Immature natural killer cell (primary cell): Measurements from ENCODE around the gene PERCC1. TPM values are rescaled to one million over a fixed set of nuclear protein-coding genes. Genes with fewer than 3 reads are reported as not detected.
A peak's percentile ranks its signal among the peaks of the same experiment; 100 is the strongest.

Source experiments
- DNase-seq, 3 donors: peaks; one replicate each; pipeline ENCODE4 v3.0.0; 2022; ENCODE audit warnings: mixed read lengths in 1 of 3
- H3K27ac Mint-ChIP-seq, 6 donors: one replicate each; pipeline ENCODE4 v1.8.0; 2020; ENCODE audit warnings: mixed read lengths in 6 of 6, mild to moderate bottlenecking in 5 of 6, inconsistent platforms in 4 of 6, moderate library complexity in 3 of 6
- H3K27me3 Mint-ChIP-seq, 3 donors: one replicate each; pipeline ENCODE4 v1.8.0; 2020 to 2021; ENCODE audit warnings: low read depth in 3 of 3, mild to moderate bottlenecking in 3 of 3, mixed read lengths in 3 of 3, moderate library complexity in 3 of 3, inconsistent platforms in 1 of 3
- H3K36me3 Mint-ChIP-seq, 3 donors: one replicate each; pipeline ENCODE4 v1.8.0; 2020; ENCODE audit warnings: mixed read lengths in 3 of 3, inconsistent platforms in 2 of 3, mild to moderate bottlenecking in 2 of 3
- H3K4me1 Mint-ChIP-seq, 2 donors: one replicate each; pipeline ENCODE4 v1.8.0; 2020; ENCODE audit warnings: inconsistent platforms in 2 of 2, mild to moderate bottlenecking in 2 of 2, mixed read lengths in 2 of 2, moderate library complexity in 1 of 2
- H3K4me3 Mint-ChIP-seq, 5 donors: one replicate each; pipeline ENCODE4 v1.8.0; 2020; ENCODE audit warnings: mild to moderate bottlenecking in 5 of 5, mixed read lengths in 5 of 5, inconsistent platforms in 3 of 5, moderate library complexity in 3 of 5
- H3K9me3 Mint-ChIP-seq, 6 donors: one replicate each; pipeline ENCODE4 v1.8.0; 2020; ENCODE audit warnings: mild to moderate bottlenecking in 6 of 6, mixed read lengths in 6 of 6, inconsistent platforms in 4 of 6, moderate library complexity in 3 of 6
- polyA plus RNA-seq, 3 donors: library from polyadenylated mRNA; unstranded; fragments of 300-500 nt; fragmentation: Illumina TruSeq; gene quantifications; one replicate each; pipeline ENCODE4 v1.2.3, GENCODE V29; 2021

PERCC1 gene
- not detected for polyA plus RNA-seq

GRCh38 chr16:1430759-1431496 is at the start of gene PERCC1:
Gene PERCC1 (plus strand): TSS chr16:1431078. CDS start chr16:1432594, 1,516 bp downstream.
- Mint-ChIP-seq H3K9me3 (no peaks in the 10 kb centered on the region), H3K27me3 (peaks cover 0 to 2% (median 0%) of the 10 kb centered on the region in 3 donors), H3K4me3 (peak within 1 kb of the TSS in 3 of 5 donors; percentile 44 to 76 (median 60)), H3K36me3 (no peaks in the 10 kb centered on the region), H3K4me1 (peaks cover 0 to 2% of the 10 kb centered on the region in 2 donors), H3K27ac (peak within 1 kb of the TSS in 1 of 6 donors; percentile 34)
- DNase-seq = no peak

GRCh38 chr16:1381612-1382406 is 49.1 kb upstream of the PERCC1 start:
- peaks cover 0 to 2% (median 0%) of the 10 kb centered on the region in 6 donors for H3K9me3 Mint-ChIP-seq
- H3K4me3 Mint-ChIP-seq = no peak overlapping the region
- DNase-seq = no peak
- H3K27ac Mint-ChIP-seq = no peak overlapping the region
- no peaks in the 10 kb centered on the region for H3K36me3 Mint-ChIP-seq
- peaks cover 15 to 19% of the 10 kb centered on the region in 2 donors for H3K4me1 Mint-ChIP-seq
- peaks cover 2 to 8% (median 6%) of the 10 kb centered on the region in 3 donors for H3K27me3 Mint-ChIP-seq

DNA sequence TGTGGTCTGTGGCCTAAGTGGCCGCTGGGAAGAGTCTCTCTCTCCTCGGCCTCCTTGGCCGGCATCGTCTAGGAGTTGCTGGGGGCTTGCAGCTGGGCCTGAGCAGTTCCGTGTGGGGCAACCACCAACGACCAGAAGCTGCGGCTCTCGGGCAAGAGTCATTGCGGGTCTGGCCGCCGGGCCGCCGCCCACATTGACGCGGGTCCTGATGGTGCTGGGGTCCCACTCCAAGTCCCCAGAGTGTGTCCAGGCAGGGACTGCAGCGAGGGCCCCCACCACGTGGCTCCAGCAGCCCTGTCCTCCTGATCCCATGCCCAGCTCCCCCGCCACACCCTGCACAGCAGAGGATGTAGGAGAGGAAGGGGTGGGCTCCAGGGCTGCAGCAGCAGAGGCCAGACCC is 47.3 kb upstream of the PERCC1 start:
- H3K27me3 Mint-ChIP-seq = peaks cover 2 to 9% (median 5%) of the 10 kb centered on the region in 3 donors
- DNase-seq = no peak
- H3K36me3 Mint-ChIP-seq = no peaks in the 10 kb centered on the region

GRCh38 chr16:1385232-1385631 is 45.6 kb upstream of the PERCC1 start:
- H3K27ac Mint-ChIP-seq = no peak overlapping the region
- no peak for DNase-seq
- peaks cover 1 to 2% of the 10 kb centered on the region in 2 donors for H3K4me1 Mint-ChIP-seq
- peaks cover 0 to 2% (median 0%) of the 10 kb centered on the region in 3 donors for H3K36me3 Mint-ChIP-seq
- no peak overlapping the region for H3K4me3 Mint-ChIP-seq
- peaks cover 0 to 4% (median under 1%) of the 10 kb centered on the region in 3 donors for H3K27me3 Mint-ChIP-seq
- H3K9me3 Mint-ChIP-seq = no peaks in the 10 kb centered on the region

More for the DNA sequence above, 47.3 kb upstream of the PERCC1 start:
- Mint-ChIP-seq H3K27ac (no peak overlapping the region), H3K4me1 (peaks cover 10 to 11% of the 10 kb centered on the region in 2 donors), H3K4me3 (no peak overlapping the region), H3K9me3 (peaks cover 0 to 2% (median 0%) of the 10 kb centered on the region in 6 donors)

DNA sequence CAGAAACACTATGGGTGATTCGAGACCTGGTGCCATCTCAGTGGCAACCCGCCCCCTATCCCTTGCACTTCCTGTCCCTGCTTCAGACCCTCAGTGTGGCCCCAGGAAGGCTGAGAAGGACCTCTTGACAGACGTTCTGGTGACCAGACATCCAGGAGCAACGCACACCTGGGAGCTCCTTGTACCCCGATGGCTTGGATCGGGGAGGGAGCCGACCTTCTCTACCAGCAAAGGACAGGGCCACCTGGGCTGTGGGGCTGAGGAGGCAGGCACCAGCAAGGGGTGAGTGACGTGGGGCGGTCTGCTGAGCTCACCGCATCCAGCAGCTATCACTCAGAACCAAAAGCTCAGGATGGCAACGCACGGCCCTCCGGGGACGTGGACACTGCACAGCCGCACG is 43.5 kb upstream of the PERCC1 start:
- DNase-seq = no peak
- no peak overlapping the region for H3K27ac Mint-ChIP-seq
- H3K36me3 Mint-ChIP-seq = peaks cover 0 to 5% (median 3%) of the 10 kb centered on the region in 3 donors
- H3K27me3 Mint-ChIP-seq = peaks cover 0 to 6% (median under 1%) of the 10 kb centered on the region in 3 donors
- no peaks in the 10 kb centered on the region for H3K9me3 Mint-ChIP-seq
- H3K4me1 Mint-ChIP-seq = no peaks in the 10 kb centered on the region
- no peak overlapping the region for H3K4me3 Mint-ChIP-seq

DNA sequence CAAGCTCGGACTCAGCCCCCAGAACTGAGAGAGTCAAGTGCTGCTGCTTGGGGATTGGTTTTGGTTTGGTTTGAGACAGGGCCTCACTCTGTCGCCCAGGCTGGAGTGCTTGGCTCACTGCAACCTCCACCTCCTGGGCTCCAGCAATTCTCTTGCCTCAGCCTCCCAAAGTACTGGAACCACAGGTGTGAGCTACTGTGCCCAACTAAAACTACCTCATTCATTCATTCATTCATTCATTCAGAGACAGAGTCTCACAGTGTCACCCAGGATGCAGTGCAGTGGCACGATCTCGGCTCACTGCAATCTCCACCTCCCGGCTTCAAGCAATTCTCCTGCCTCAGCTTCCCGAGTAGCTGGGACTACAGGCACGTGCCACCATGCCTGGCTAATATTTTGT is 41.1 kb upstream of the PERCC1 start:
- Mint-ChIP-seq H3K27ac (no peak overlapping the region), H3K27me3 (peaks cover 0 to 6% (median 3%) of the 10 kb centered on the region in 3 donors), H3K36me3 (peaks cover 0 to 11% (median 3%) of the 10 kb centered on the region in 3 donors), H3K4me3 (no peak overlapping the region), H3K9me3 (no peaks in the 10 kb centered on the region), H3K4me1 (no peaks in the 10 kb centered on the region)
- DNase-seq = no peak

- Mint-ChIP-seq H3K36me3 (peaks cover 0 to 11% (median 3%) of the 10 kb centered on the region in 3 donors), H3K4me1 (no peaks in the 10 kb centered on the region), H3K9me3 (no peaks in the 10 kb centered on the region), H3K4me3 (no peak overlapping the region), H3K27ac (no peak overlapping the region), H3K27me3 (peaks cover 0 to 6% (median 3%) of the 10 kb centered on the region in 3 donors)
- DNase-seq = no peak
Measured at GRCh38 chr16:1390239-1390779, 40.6 kb upstream of the PERCC1 start.

DNA sequence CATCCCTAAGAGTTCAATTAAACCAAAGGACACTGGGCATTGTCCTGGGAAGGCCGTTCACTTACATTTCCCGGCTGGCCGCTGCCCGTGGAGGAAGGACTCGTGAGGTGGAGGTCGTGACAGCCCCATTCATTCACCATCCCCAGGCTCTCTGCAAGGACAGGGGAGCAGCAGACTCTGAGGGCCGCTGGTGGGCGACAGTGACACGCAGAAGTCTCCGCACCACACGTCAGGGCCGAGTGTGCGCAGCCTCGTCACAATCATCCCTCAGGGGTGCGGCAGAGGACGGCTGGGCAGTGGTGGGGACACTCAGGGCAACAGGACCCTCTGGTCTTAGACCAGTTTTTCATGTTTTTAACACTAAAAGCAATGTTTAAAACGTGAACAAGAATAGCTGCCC is 38.1 kb upstream of the PERCC1 start:
- H3K4me3 Mint-ChIP-seq = no peak overlapping the region
- peaks cover 0 to 8% (median 3%) of the 10 kb centered on the region in 3 donors for H3K27me3 Mint-ChIP-seq
- H3K27ac Mint-ChIP-seq = peak overlapping the region in 2 of 6 donors; percentile 7 to 22
- no peaks in the 10 kb centered on the region for H3K9me3 Mint-ChIP-seq
- no peaks in the 10 kb centered on the region for H3K4me1 Mint-ChIP-seq
- H3K36me3 Mint-ChIP-seq = peaks cover 0 to 14% (median 3%) of the 10 kb centered on the region in 3 donors
- DNase-seq = no peak

DNA sequence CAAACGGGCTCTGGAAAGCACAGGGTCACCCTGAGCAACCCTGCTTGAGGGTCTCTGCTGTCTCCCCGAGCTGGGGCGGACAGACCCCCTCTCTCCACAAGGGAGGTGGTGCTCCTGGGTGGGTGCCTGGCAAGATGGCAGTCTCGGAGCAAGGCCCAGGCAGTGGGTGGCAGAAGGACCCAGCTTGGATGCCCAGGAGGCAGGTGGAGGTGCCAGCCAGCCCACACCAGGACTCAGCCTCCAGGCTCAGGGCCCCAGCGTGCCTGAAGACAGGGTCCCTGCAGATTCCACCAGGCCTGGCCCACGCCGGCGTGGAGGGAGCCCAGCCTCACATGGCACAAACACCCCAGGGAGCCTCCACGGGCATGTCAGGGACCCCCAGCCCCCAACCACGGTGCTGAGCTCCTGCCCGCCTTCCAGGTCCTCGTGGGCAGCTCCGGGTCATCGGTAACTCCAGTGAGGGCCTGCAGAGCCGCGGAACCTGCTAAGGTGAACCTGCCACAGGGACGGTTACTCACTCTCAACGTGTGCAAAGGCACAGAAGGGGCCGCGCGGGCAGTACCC is 37.2 kb upstream of the PERCC1 start:
- Mint-ChIP-seq H3K27me3 (peaks cover 3 to 10% (median 6%) of the 10 kb centered on the region in 3 donors), H3K4me1 (no peaks in the 10 kb centered on the region), H3K27ac (no peak overlapping the region), H3K4me3 (no peak overlapping the region), H3K9me3 (no peaks in the 10 kb centered on the region), H3K36me3 (peaks cover 0 to 19% (median 3%) of the 10 kb centered on the region in 3 donors)
- no peak for DNase-seq

GRCh38 chr16:1394367-1394951 is 36.4 kb upstream of the PERCC1 start:
- no peak for DNase-seq
- Mint-ChIP-seq H3K4me3 (no peak overlapping the region), H3K27ac (no peak overlapping the region), H3K27me3 (peaks cover 4 to 10% (median 8%) of the 10 kb centered on the region in 3 donors), H3K36me3 (peaks cover 0 to 19% (median 3%) of the 10 kb centered on the region in 3 donors), H3K9me3 (no peaks in the 10 kb centered on the region), H3K4me1 (no peaks in the 10 kb centered on the region)

GRCh38 chr16:1395444-1396031 is 35.3 kb upstream of the PERCC1 start:
- H3K4me3 Mint-ChIP-seq = no peak overlapping the region
- H3K27ac Mint-ChIP-seq = no peak overlapping the region
- peaks cover 8 to 10% (median 8%) of the 10 kb centered on the region in 3 donors for H3K27me3 Mint-ChIP-seq
- no peaks in the 10 kb centered on the region for H3K4me1 Mint-ChIP-seq
- H3K36me3 Mint-ChIP-seq = peaks cover 0 to 14% (median 0%) of the 10 kb centered on the region in 3 donors
- DNase-seq = no peak
- H3K9me3 Mint-ChIP-seq = no peaks in the 10 kb centered on the region

GRCh38 chr16:1397779-1398178 is 33.1 kb upstream of the PERCC1 start:
- Mint-ChIP-seq H3K9me3 (no peaks in the 10 kb centered on the region), H3K36me3 (peaks cover 0 to 14% (median 5%) of the 10 kb centered on the region in 3 donors), H3K27ac (no peak overlapping the region), H3K4me3 (no peak overlapping the region), H3K4me1 (peaks cover 0 to 3% of the 10 kb centered on the region in 2 donors), H3K27me3 (peaks cover 6 to 11% (median 7%) of the 10 kb centered on the region in 3 donors)
- DNase-seq = no peak

DNA sequence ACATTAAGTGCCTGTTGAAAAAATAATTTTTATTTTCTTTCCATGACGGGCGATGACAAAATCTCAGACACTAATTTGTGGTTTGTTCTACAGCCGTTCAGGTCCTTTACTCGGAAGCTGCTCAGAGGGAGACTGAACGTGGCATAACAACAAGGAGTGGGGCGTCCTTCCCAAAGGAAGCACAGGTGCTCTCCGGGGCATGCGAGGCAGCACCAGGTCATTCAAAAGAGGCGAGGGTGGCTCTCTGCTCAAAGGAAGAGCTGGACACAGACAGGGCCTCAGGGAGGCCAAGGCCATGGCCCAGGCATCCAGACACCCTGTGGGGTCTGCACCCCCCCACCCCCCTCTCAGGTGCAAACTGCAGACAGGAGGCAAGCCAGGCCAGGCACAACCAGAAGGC is 32.5 kb upstream of the PERCC1 start:
- DNase-seq = no peak
- Mint-ChIP-seq H3K4me3 (no peak overlapping the region), H3K4me1 (peaks cover 3% of the 10 kb centered on the region in 2 donors), H3K27me3 (peaks cover 6 to 13% (median 7%) of the 10 kb centered on the region in 3 donors), H3K36me3 (peaks cover 0 to 13% (median 6%) of the 10 kb centered on the region in 3 donors), H3K27ac (no peak overlapping the region), H3K9me3 (no peaks in the 10 kb centered on the region)
